GM19324 (cell line): ENCODE results near the gene LIAS.
"Not testable (repeated sequence)": the region's sequence is repeated elsewhere in the genome, so short reads cannot be mapped to it uniquely, and the experiment has no call there.

Experiments
- ATAC-seq: cut with Tn5 transposase; IDR thresholded peaks from one replicate; pipeline ENCODE4 v1.9.1; 2021; ENCODE audit warnings: mild to moderate bottlenecking, moderate library complexity; ENCODE audit not compliant: unreplicated experiment, low FRiP score

The LIAS gene

GRCh38 chr4:39495446-39496213, 36.8 kb downstream of the LIAS start:
- no peak for ATAC-seq

- no peak for ATAC-seq
Measured at GRCh38 chr4:39497909-39498726, 39.3 kb downstream of the LIAS start.

GRCh38 chr4:39498727-39499020, 39.8 kb downstream of the LIAS start:
- no peak for ATAC-seq

GRCh38 chr4:39502019-39502663, 43.3 kb downstream of the LIAS start:
- ATAC-seq: no peak

GRCh38 chr4:39502664-39503035, 43.8 kb downstream of the LIAS start:
- ATAC-seq: not testable (repeated sequence)

GRCh38 chr4:39504538-39504937, 45.7 kb downstream of the LIAS start:
- ATAC-seq: no peak

GRCh38 chr4:39505581-39505980, 46.7 kb downstream of the LIAS start:
- no peak for ATAC-seq

GRCh38 chr4:39510348-39510929, 51.6 kb downstream of the LIAS start:
- no peak for ATAC-seq

GRCh38 chr4:39514266-39514665, 55.4 kb downstream of the LIAS start:
- ATAC-seq: not testable (repeated sequence)

- no peak for ATAC-seq
Measured at GRCh38 chr4:39514888-39515401, 56.1 kb downstream of the LIAS start.

- not testable (repeated sequence) for ATAC-seq
Measured at GRCh38 chr4:39515669-39516401, 57.0 kb downstream of the LIAS start.

- ATAC-seq: no peak
Measured at GRCh38 chr4:39516407-39516966, 57.6 kb downstream of the LIAS start.

GRCh38 chr4:39518484-39518883, 59.6 kb downstream of the LIAS start:
- no peak for ATAC-seq

GRCh38 chr4:39521253-39521919, 62.5 kb downstream of the LIAS start:
- ATAC-seq: no peak

- no peak for ATAC-seq
Measured at GRCh38 chr4:39522068-39522467, 63.2 kb downstream of the LIAS start.

GRCh38 chr4:39524161-39524957, 65.5 kb downstream of the LIAS start:
- no peak for ATAC-seq

GRCh38 chr4:39525822-39526690, 67.2 kb downstream of the LIAS start:
- no peak for ATAC-seq
